NCI-H2227 treated with DMSO at 0.1 percent for 48 hours (cell line): ENCODE results near the gene DLGAP4.
"Not testable (repeated sequence)": the region's sequence is repeated elsewhere in the genome, so short reads cannot be mapped to it uniquely, and the experiment has no call there.

Experiments used
- DNase-seq: peaks from one replicate; lab custom pipeline; 2025; lab: John Stamatoyannopoulos, UW

The DLGAP4 gene

GRCh38 chr20:36455972-36456625, 150.0 kb downstream of the DLGAP4 start:
- no peak for DNase-seq

- peak; percentile 97 for DNase-seq
These were observed 154.8 kb downstream of the DLGAP4 start for GRCh38 chr20:36460648-36461599.

- no peak for DNase-seq
These were observed 155.7 kb downstream of the DLGAP4 start for GRCh38 chr20:36461600-36462439.

- no peak for DNase-seq
These were observed 156.5 kb downstream of the DLGAP4 start for GRCh38 chr20:36462440-36463211.

GRCh38 chr20:36463212-36464061, 157.3 kb downstream of the DLGAP4 start:
- no peak for DNase-seq

GRCh38 chr20:36465109-36466080, 159.3 kb downstream of the DLGAP4 start:
- DNase-seq: peak; percentile 55

GRCh38 chr20:36466089-36466488, 159.9 kb downstream of the DLGAP4 start:
- no peak for DNase-seq

GRCh38 chr20:36467076-36467999, 161.2 kb downstream of the DLGAP4 start:
- DNase-seq: peak; percentile 99

GRCh38 chr20:36468149-36469000, 162.2 kb downstream of the DLGAP4 start:
- no peak for DNase-seq

GRCh38 chr20:36469973-36470372, 163.8 kb downstream of the DLGAP4 start:
- no peak for DNase-seq

- DNase-seq: no peak
These were observed 165.9 kb downstream of the DLGAP4 start for GRCh38 chr20:36471885-36472636.

GRCh38 chr20:36472637-36473090, 166.5 kb downstream of the DLGAP4 start:
- DNase-seq: no peak

GRCh38 chr20:36473164-36473563, 167.0 kb downstream of the DLGAP4 start:
- no peak for DNase-seq

GRCh38 chr20:36474563-36474962, 168.4 kb downstream of the DLGAP4 start:
- no peak for DNase-seq

- DNase-seq: not testable (repeated sequence)
These were observed 168.9 kb downstream of the DLGAP4 start for GRCh38 chr20:36475054-36475453.

- no peak for DNase-seq
These were observed 171.3 kb downstream of the DLGAP4 start for GRCh38 chr20:36477475-36477874.
